Stimulated activated CD4-positive, alpha-beta T cell treated with anti-CD3 and anti-CD28 coated beads, Interleukin-1b, Interleukin-23, amount 100 ng/mL, for 24 hours (primary cell): ENCODE results near the gene HCN3.
"Not testable (repeated sequence)": the region's sequence is repeated elsewhere in the genome, so short reads cannot be mapped to it uniquely, and the experiment has no call there.

Experiments
- DNase-seq, 4 experiments: peaks; one replicate each; pipeline ENCODE4 v3.0.0-alpha.2; 2020; ENCODE audit warnings: low read depth in 4 of 4, low spot score in 1 of 4

HCN3 gene

DNA sequence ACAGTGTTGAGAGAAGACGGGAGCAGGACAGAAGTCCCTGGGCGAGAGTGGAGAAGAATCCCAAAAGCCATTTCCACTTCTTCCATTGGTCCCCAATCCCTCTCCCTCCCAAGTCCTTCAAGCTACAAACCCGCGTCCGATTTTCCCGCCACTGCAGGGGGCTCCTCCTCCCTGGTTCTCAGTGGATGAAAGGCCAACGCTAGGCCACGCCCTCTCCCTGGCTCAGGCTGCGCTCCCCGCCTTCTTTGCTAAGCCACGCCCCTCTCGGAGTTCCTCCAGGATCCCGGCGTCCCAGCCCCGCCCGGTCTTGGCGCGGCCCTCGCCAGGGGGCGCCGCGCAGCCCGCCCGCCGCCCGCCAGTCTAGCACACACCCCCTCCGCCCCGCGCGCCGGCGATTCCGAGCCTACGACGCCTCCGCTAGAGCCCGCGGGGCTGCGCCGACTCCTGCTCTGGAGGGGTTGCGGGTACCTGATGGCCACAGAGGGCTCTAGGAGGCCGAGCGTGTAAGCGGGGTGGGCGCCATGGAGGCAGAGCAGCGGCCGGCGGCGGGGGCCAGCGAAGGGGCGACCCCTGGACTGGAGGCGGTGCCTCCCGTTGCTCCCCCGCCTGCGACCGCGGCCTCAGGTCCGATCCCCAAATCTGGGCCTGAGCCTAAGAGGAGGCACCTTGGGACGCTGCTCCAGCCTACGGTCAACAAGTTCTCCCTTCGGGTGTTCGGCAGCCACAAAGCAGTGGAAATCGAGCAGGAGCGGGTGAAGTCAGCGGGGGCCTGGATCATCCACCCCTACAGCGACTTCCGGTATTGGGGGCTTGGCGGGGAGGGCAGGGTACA lies at the start of gene HCN3:
Gene HCN3, plus strand, starts transcription at position 394 of the 832 bp plus-strand sequence. Its CDS starts 128 bp downstream, at position 522.
- DNase-seq = peak; percentile 92 to 98 (median 92)

- DNase-seq = no peak
Measured at GRCh38 chr1:155228096-155228427, 49.2 kb upstream of the HCN3 start.

GRCh38 chr1:155231302-155231701 lies 46.0 kb upstream of the HCN3 start:
- DNase-seq = not testable (repeated sequence)

GRCh38 chr1:155232001-155232978 lies 45.0 kb upstream of the HCN3 start:
- not testable (repeated sequence) for DNase-seq

- DNase-seq = not testable (repeated sequence)
Measured at GRCh38 chr1:155233502-155233901, 43.8 kb upstream of the HCN3 start.

DNA sequence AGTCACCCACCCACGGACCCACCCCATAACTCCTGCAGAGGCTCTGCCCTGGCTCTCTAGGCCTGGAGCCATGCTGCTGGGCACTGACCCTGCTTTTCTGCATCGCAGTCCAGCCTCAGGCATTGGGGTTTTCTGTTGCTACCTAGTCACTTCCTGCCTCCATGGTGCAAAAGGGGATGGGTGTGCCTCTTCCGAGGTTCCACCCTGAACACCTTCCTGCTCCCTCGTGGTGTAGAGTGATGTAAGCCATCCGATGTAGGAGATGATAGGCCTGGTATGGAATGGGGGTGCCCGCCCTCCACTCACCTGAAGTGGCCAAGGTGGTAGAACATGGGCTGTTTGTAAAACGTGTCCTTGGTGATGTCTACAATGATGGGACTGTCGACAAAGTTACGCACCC lies 41.9 kb upstream of the HCN3 start:
- DNase-seq = not testable (repeated sequence)

DNA sequence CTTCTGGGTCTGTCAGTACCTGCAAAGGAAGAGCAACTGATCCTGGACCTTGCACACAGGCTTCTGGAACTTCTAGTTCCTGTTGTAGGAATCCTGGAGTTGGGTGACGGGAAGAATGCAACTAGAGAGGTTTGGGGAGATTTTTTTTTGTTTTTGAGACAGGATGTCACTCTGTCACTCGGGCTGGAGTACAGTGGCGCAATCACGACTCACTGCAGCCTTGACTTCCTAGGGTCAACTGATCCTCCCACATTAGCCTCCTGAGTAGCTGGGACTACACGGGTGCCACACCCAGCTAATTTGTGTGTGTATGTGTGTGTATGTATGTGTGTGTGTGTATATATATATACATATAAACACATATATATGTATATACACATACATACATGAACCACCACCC lies 40.8 kb upstream of the HCN3 start:
- no peak for DNase-seq

- DNase-seq = peak in 2 of 4 experiments; percentile 45 to 50
Measured at GRCh38 chr1:155241069-155241679, 36.1 kb upstream of the HCN3 start.

- no peak for DNase-seq
Measured at GRCh38 chr1:155241841-155242264, 35.4 kb upstream of the HCN3 start.

GRCh38 chr1:155242805-155243358 lies 34.4 kb upstream of the HCN3 start:
- DNase-seq = no peak

DNA sequence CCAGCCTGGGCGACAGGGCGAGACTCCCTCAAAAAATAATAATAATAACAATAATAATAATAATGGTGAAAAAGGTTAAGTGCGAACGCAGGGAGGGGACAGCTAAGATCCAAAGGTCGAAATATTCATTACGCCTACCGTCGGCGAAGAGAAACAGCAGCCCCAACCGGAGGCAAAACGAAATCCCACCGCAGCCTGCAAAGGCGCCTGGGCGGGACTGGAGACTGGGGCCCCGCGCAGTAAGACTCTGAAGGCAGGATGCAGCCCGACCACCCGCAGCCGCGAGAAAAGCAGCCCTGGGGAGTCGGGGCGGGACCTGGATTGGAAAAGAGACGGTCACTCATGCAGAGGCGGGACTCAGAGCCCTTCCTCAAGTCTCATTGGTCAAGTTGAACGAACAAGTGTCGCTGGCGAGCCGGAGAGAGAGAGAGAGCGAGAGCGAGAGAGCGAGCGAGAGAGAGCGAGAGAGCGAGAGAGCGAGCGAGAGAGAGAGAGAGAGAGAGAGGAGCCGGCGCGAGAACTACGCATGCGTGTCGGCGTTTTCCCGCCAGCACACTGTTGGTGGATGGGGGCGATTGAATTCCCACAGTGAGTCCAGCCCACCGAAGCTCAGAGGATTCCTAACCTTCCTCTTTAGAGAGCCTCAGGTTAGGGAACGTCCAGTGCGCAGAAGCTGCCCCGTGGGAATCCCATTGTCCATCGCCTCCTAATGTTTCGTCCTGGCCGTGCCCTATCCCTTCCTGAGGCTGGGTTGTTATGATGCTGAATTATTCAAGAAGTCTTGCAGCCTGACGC lies 32.7 kb upstream of the HCN3 start:
- peak; percentile 73 to 96 (median 80) for DNase-seq

DNA sequence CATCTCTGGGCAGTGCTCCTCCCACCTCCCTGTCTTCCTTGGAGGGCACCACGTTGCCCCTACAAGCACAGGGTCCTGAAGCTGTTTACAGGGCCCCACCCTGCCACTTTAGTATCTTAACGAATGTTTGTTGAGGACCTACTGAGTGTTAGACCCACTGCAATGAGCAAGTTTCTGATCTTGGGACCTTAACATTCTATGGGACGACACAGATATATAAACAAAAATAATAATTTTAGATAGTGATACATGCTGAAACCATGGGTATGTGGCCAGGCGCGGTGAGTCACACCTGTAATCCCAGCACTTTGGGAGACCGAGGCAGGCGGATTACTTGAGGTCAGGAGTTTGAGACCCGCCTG lies 32.1 kb upstream of the HCN3 start:
- no peak for DNase-seq

DNA sequence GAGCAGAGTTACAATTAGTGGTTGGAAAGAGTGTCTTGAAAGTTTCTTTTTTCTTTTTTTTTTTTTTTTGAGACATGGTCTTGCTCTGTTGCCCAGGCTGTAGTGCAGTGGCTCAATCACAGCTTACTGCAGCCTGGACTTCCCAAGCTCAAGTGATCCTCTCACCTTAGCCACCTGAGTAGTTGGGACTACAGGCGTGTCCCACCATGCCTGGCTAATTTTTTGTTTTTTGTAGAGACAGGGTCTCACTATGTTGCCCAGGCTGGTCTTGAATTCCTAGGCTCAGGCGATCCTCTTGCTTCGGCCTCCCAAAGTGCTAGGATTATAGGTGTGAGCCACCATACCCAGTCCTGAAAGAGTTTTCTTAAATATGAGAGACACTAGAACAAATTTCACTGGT lies 30.5 kb upstream of the HCN3 start:
- not testable (repeated sequence) for DNase-seq

- no peak for DNase-seq
Measured at GRCh38 chr1:155247667-155248553, 29.4 kb upstream of the HCN3 start.

DNA sequence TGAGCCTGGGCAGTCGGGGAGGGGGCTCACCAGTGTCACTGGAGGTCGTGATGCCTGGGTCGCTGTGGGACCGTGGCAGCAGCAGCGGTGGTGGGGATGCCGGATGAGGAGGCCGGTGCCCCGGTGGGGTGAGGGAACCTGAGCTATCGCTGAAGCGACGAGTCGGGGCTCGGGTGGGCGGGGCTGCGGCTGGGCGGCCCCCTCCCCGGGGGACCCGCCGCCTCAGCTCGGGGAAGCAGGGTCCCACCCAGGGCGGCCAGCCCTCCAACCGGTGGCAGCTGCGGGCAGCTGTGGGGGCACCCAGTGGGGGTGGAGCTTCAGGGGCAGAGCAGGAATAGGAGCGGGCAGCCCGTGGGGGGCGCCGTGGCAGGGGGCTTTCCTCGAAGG lies 27.0 kb upstream of the HCN3 start:
- DNase-seq = no peak

DNA sequence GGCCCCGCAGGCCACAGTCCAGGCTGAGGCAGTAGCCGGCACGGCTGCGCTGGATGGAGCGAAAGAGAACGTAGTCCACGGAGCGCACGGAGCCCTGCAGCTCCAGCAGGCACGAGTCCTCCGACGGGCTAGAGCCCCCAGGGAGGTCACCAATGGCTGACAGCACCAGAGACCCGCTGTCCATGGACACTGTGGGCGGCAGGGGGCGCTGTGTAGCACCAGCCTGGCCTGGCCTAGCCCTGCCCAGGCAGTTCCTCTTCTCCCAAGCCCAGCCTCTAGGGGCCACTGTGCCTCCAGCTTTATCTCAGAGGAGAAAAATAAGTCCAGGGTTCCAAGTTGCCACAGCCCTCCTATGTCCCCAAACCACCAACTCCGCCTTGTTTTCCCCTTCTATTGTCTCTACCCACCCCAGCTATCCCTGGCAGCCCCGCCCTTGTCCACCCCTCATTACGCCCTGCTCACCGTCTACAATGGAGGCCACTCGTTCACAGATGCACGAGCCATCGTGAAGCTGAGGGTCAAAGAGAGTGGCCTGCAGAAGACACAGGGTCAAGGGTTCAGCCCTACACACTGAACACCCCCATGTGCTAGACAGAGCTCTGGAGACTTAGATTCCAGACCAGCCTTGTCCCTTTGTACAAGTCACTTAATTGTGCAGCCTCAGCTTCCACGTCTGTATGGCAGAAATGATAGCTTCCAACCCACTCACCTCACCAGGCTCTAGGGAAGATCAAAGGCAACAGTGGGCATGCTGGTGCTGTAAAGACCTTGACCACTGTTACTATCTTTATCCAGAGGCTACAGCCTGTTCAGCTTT lies 26.4 kb upstream of the HCN3 start:
- peak; percentile 93 to 97 (median 96) for DNase-seq

DNA sequence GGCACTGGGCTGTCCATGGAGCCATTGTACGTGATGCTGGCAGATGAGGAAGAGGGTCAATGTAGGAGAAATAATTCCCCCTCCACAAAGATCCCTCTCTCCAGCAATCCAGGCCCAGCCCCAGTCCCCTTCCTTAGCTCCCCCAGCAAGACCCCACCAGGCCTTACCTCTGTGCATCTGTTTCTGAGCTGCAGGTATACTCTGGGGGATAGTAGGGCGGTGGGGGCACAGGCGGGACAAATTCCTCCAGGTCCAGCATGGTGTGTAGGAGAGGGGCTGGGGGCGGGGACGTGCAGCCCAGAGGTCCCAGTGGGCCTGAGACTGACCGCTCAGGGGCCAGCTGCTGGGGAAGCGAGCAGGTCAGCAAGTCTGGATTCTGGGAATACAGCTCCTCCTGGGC lies 25.7 kb upstream of the HCN3 start:
- DNase-seq = no peak

- DNase-seq = no peak
Measured at GRCh38 chr1:155253208-155253607, 24.1 kb upstream of the HCN3 start.

DNA sequence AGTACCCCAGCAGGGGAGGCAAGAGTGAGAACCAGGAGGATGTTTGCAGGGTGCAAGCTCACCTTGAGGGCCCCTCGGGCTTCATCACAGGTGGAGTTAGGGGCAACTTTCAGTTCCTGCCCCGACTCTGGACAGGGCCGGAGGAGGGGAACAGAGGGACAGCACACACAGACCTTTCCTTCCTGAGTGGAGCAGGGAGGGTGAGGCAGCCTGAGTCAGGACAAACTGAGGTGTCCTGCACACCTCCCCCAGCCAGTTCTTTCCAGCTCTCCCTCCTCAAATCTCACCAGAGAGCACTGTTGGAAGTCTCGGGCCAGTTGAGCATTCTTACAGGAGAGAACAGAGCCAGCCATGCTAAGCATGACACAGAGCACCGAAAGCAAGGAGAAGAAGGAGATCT lies 23.5 kb upstream of the HCN3 start:
- no peak for DNase-seq
